GM23248 (cell line): ENCODE results near the gene ZBTB34.
"Not testable (repeated sequence)": the region's sequence is repeated elsewhere in the genome, so short reads cannot be mapped to it uniquely, and the experiment has no call there.

Experiments used
- EZH2 ChIP-seq: fragments of 200-600 bp; sonication (generic); IDR thresholded peaks from 2 replicates; pipeline ENCODE4 v1.6.1; 2018; ENCODE audit warnings: antibody characterized with exemption, mild to moderate bottlenecking; ENCODE audit not compliant: insufficient read depth, poor library complexity, severe bottlenecking
- EZH2phosphoT487 ChIP-seq: fragments of 200-600 bp; sonication (generic); IDR thresholded peaks from 2 replicates; pipeline ENCODE4 v1.6.1; 2018; ENCODE audit warnings: antibody characterized with exemption, moderate library complexity, mild to moderate bottlenecking, low read depth; ENCODE audit not compliant: insufficient read depth

GRCh38 chr9:126817615-126818014, 42.8 kb upstream of the ZBTB34 start:
- not testable (repeated sequence) for TF ChIP-seq EZH2, EZH2phosphoT487
